Upper lobe of left lung (tissue), 4 donors: Measurements from ENCODE around the gene SLC5A4.

Experiments used
- CTCF ChIP-seq, 6 experiments: fragments of 450-650 bp in 4 of 6; fragments of 200-600 bp in 2 of 6; sonication (generic) in 2 of 6; IDR thresholded peaks; one replicate each; pipeline ENCODE4 v1.5.1; 2016 to 2019; ENCODE audit warnings: antibody characterized with exemption in 6 of 6
- EP300 ChIP-seq, 4 donors: sonication (generic); formaldehyde crosslinking; IDR thresholded peaks; one replicate each; pipeline ENCODE4 v1.5.1; 2017; ENCODE audit warnings: antibody characterized with exemption in 4 of 4, control low read depth in 2 of 4
- POLR2A ChIP-seq, 4 donors: fragments of 450-650 bp; IDR thresholded peaks; one replicate each; pipeline ENCODE4 v1.5.1; 2016 to 2017; ENCODE audit warnings: antibody characterized with exemption in 4 of 4, mild to moderate bottlenecking in 2 of 4
- POLR2AphosphoS5 ChIP-seq, 2 donors: sonication (generic); formaldehyde crosslinking; IDR thresholded peaks; one replicate each; pipeline ENCODE4 v1.5.1; 2017; ENCODE audit warnings: antibody characterized with exemption in 2 of 2

- TF ChIP-seq POLR2A (IDR thresholded peaks at IDR 0.05) (no peak), POLR2AphosphoS5 (IDR thresholded peaks at IDR 0.05) (no peak), CTCF (IDR thresholded peaks at IDR 0.05) (peak; percentile 32 to 62 (median 47)), EP300 (IDR thresholded peaks at IDR 0.05) (no peak)
Observed at GRCh38 chr22:32206774-32207758, 48.1 kb downstream of the SLC5A4 start.
